ENCODE data around the gene TSPOAP1.

TSPOAP1 gene, protein sequence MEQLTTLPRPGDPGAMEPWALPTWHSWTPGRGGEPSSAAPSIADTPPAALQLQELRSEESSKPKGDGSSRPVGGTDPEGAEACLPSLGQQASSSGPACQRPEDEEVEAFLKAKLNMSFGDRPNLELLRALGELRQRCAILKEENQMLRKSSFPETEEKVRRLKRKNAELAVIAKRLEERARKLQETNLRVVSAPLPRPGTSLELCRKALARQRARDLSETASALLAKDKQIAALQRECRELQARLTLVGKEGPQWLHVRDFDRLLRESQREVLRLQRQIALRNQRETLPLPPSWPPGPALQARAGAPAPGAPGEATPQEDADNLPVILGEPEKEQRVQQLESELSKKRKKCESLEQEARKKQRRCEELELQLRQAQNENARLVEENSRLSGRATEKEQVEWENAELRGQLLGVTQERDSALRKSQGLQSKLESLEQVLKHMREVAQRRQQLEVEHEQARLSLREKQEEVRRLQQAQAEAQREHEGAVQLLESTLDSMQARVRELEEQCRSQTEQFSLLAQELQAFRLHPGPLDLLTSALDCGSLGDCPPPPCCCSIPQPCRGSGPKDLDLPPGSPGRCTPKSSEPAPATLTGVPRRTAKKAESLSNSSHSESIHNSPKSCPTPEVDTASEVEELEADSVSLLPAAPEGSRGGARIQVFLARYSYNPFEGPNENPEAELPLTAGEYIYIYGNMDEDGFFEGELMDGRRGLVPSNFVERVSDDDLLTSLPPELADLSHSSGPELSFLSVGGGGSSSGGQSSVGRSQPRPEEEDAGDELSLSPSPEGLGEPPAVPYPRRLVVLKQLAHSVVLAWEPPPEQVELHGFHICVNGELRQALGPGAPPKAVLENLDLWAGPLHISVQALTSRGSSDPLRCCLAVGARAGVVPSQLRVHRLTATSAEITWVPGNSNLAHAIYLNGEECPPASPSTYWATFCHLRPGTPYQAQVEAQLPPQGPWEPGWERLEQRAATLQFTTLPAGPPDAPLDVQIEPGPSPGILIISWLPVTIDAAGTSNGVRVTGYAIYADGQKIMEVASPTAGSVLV (N-terminal part only)
- 128 to 455 (median 306) reads per million in 4 experiments for total RNA-seq

DNA sequence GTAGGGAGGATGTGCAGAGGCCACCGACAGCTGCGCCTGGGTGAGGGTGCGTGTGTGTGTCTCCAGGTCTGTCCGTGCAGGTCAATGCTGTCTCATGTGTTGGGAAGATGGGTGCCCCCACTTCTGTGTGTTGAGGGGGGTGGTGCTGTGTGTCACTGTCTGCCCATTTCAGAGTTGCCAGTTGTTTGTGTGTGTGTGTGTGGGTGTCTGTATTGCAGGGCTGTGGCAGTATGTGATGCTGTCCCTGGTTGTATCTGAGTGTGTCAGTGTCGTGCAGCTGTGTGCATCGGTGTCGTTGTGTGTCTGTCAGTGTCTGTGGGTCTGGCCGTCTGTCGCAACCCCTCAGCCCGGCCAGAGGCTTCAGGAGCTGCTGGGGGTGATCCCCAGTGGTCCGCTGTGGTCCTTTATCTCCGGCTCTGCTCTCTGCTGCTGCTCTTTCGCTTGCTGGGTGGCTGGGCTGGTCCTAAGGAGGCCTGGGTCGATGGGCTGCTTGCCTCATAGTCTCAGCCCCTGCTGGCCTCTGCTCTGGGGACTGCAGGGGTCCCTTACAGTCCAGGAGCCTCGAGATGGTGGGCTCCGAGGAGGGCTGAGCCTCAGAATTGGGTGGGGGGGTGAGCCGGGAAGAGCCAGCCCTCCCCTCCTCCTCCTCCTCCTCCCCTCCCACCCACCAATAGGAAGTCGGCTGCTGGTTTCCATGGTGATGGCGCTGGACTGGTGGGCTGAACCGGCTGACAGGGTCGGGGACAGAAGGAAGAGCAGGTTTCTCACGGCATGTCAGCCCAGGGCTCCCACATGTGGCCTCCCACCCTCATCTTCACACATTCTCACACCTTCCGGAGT is at the start of gene TSPOAP1:
TSS of gene TSPOAP1 (minus strand) at position 601 of the 840 bp plus-strand sequence. CDS start 875 bp downstream, outside the sequence.
- DNase-seq: peak; percentile 54

GRCh38 chr17:58377661-58378060 is 49.1 kb upstream of the TSPOAP1 start:
- no peak for DNase-seq

GRCh38 chr17:58377093-58377601 is 48.6 kb upstream of the TSPOAP1 start:
- no peak for DNase-seq

- no peak for DNase-seq
Observed at GRCh38 chr17:58376472-58377000, 47.9 kb upstream of the TSPOAP1 start.

DNA sequence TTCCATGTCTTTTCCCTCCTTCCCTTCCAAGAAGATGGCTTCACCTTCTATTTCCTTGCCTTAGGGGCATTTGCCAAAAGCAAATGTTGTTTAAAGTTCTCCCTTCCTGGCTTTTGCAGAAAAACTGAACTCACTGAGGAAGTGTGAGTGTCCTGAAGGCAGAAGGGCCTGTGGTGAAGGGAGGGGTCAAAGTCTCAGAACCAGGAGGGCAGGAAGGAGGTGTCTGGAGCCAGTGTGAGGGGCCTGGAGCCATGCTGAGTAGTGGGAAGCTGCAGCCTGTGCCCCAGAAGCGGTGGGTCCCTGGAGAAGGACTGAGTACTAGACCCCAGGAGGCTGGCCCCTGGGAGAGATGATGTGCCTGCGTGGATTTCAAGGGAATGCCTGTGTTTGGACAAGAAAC is 47.2 kb upstream of the TSPOAP1 start:
- DNase-seq: no peak

- no peak for DNase-seq
Observed at GRCh38 chr17:58375256-58375655, 46.7 kb upstream of the TSPOAP1 start.

DNA sequence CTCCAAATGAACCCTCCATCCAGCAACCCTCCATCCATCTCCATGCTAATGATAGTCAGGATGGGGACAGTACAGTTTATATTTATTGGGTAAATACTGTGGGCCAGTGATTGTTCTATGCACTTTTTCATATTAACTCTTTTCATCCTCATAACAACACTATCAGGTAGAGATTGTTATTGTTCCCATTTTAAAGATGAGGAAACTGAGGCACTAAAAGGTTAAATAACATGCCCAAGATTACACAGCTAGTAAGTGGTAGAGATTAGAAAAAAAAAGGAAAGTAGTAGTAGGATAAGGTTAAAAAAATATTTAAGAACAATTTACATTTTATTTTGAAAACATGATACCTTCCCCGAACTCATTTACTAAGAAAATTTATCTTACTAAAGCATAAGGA is 45.3 kb upstream of the TSPOAP1 start:
- DNase-seq: no peak

DNA sequence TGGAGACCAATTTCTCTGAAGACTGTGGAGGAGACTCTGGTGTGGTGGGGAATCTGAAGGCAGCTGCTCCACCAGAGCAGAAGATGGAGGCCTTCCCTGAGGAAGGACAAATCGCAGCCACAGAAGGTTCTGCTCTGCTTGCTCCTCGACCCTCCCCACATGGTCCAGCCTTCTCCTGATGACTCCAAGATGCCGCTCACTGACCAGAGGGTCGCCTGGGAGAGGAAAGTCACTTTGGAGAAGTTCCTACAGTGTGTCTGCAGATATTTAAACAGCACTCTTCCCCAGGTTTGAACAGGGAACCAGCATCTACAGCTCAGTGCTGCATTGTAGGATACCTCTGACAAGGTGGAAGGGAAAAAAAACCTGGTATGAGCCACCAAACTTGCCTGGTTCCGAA is 44.4 kb upstream of the TSPOAP1 start:
- DNase-seq: no peak

DNA sequence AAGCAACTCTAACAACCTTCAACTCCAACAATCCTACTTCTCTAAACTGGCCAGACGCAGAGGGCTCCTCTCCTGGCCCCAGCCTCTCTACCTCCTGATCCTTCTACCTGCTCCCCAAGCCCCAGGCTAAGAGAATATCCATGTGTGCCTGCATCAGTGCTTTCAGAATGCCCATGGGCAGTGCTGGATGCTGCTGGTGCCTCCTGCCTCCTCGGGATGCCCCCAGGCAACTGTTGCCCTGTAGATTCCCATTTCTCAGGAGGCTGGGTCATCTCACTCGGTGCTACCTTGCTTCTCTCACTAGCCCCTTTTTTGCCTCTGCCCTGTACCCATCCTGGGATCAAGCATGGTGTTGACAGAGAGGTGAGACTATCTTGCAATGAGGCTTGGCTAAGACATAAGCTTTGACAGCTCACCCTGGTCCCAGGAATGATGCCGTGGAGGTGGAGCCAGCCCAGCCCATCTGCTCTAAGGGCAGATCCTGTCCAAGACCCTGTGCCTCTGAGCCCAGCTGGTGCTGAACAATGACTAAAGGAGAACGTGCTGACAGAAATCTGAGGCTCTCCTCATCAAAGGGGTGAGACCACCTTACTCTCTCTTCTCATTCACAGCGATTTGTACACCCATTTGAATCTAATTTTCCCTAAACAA is 42.8 kb upstream of the TSPOAP1 start:
- no peak for DNase-seq

DNA sequence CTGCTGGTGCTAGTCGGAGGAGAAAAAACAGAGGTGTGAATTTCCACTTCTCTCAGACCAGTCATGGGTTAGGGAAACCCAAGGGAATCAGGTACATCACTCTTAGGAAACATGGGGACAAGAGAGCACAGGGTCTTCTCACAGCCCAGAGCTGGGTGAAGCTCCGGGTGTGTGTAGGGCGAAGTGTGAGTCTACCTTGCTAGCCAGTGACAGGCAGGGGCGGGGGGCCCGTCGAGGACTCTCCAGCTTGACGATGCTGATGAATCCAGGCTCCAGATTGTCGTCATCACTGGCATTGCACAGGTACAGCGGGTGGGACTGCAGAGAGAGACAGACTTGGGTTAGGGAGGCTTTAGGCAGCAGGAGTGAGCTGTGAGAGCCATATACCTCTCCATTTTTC is 42.1 kb upstream of the TSPOAP1 start:
- no peak for DNase-seq

DNA sequence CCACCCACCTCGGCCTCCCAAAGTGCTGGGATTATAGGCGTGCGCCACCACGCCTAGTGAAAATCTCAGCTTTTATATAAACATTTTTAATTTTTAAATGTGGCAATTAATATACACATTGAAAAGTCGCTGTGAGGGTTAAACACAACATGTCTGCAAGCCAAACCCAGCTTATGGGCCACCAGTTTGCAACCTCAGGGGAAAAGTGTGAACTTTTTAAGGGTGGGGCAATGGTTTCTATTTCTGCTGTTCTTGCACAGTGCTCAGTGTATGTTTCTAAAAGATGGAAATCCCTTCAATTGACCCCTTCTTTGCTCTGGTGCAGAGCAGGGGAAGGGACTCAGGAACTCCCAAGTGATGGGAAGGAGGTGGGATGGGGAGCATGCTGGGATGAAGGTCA is 41.7 kb upstream of the TSPOAP1 start:
- no peak for DNase-seq

- no peak for DNase-seq
Observed at GRCh38 chr17:58369214-58370031, 40.8 kb upstream of the TSPOAP1 start.

GRCh38 chr17:58368860-58369213 is 40.2 kb upstream of the TSPOAP1 start:
- no peak for DNase-seq

DNA sequence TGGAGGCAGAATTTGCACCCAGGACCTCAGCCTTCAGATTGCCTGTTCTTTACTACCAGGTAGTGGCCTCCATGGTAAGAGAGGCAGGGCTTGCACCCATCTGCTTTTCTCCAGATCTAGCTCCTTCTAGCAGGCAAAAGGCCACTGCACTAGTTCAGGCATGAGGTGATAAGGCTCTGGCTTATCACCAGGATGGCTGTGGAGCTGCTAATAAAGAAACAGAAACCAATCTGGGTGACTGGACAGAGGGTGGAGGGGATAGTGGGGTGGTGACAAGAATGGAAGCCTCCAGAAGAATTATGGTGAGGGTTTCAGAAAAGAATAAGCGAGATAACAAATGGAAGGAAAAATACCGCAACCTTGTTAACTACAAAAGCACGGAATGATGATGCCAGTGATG is 38.9 kb upstream of the TSPOAP1 start:
- no peak for DNase-seq

DNA sequence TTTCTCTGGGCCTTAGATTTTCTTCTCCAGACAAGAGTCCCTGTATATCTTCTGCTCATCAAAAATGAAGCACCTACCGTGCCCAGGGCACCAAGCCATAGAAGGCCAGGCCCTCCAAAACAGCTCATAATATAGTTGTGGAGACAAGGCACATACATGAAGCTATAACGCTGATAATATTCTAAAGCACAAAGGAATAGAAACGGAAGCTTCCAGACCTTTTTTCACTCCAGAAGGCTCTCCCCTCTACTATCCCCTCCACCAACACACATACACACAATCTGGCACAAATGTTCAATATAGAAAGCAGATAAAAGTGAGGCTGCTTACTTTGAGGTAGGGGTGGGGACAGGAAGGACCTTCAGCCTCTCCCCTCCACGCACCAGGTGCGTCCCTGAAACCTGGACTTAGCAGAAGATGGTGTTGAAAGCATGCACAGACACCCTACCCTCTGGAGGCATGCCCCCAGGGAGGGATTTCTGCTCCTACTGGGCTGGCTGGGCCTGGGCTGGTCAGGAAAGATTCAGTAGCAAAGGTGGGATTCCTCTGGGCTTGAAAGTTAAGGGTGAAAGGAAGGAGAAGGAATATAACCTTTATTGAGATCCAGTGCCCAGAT is 37.5 kb upstream of the TSPOAP1 start:
- no peak for DNase-seq

GRCh38 chr17:58365185-58365979 is 36.8 kb upstream of the TSPOAP1 start:
- DNase-seq: no peak

DNA sequence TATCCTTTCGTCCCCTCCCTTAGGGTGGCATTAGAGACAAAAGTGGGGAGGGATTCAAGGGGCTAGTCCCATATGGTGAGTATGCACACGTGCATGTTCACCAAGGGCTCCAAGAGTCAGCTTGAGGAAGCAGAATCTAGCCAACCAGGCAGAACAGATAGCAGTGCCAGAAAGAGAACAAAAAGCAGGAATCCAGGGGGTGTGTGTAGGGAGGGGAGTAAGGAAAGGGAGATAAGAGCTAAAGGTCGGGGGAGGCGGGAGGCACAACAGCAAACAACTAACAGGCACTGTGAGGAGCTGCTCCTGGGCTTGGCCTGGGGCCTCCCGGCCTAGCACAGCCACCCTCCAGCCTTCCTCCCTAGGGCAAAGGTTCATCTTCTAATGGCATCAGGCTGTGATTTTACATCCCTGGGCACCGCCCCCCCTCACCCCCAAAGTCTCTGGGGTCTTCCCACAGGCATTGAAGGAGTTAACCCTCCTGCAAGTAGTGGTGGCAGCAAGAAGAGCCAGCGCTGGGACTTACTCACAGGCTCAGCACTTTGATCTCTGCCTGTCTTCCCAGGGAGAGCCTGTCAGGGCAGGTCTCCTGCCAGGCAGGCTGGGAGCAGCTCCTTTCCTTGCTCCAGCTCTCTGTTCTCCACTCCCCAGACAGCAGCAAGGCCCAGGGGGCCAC is 35.8 kb upstream of the TSPOAP1 start:
- no peak for DNase-seq

GRCh38 chr17:58363457-58364185 is 35.0 kb upstream of the TSPOAP1 start:
- no peak for DNase-seq
